Astrocyte (in vitro differentiated cells and primary cell): ENCODE results near the gene ITPR2.

Source experiments
- CTCF ChIP-seq: IDR thresholded peaks from 2 replicates; pipeline ENCODE4 v1.5.1; 2011; ENCODE audit warnings: low read depth, mild to moderate bottlenecking, inconsistent platforms, low read length, moderate library complexity; ENCODE audit not compliant: insufficient read depth
- EZH2 ChIP-seq: IDR thresholded peaks from 2 replicates; pipeline ENCODE4 v1.6.1; 2012; ENCODE audit warnings: mild to moderate bottlenecking, low read length, inconsistent platforms; ENCODE audit not compliant: insufficient read depth

- TF ChIP-seq CTCF: no peak
- no peak for TF ChIP-seq EZH2
Measured at GRCh38 chr12:26817183-26817591, 15.8 kb downstream of the ITPR2 start.
